Karpas-422 (cell line): ENCODE data around the gene CEP162. TPM values are rescaled to one million over a fixed set of nuclear protein-coding genes. Genes with fewer than 3 reads are reported as not detected.
"Not testable (repeated sequence)": the region's sequence is repeated elsewhere in the genome, so short reads cannot be mapped to it uniquely, and the experiment has no call there.

Experiments used
- DNase-seq: peaks from one replicate; pipeline ENCODE4 v3.0.0-alpha.2; 2015
- H2AFZ ChIP-seq: fragments of 200-600 bp; sonication (generic); 2 replicates; pipeline ENCODE4 v1.6.1; 2014; ENCODE audit warnings: antibody characterized with exemption, low read length, mixed read lengths
- H3K27ac ChIP-seq: fragments of 200-600 bp; sonication (generic); 2 replicates; pipeline ENCODE4 v1.5.1; 2014; ENCODE audit warnings: mild to moderate bottlenecking, low read length, moderate library complexity
- H3K27me3 ChIP-seq: fragments of 200-600 bp; sonication (generic); 2 replicates; pipeline ENCODE4 v1.6.1; 2014; ENCODE audit warnings: low read length, mixed read lengths
- H3K36me3 ChIP-seq: fragments of 200-600 bp; sonication (generic); 2 replicates; pipeline ENCODE4 v1.6.1; 2014; ENCODE audit warnings: low read length, mixed read lengths; ENCODE audit not compliant: insufficient read depth
- H3K4me1 ChIP-seq: fragments of 200-600 bp; sonication (generic); 2 replicates; pipeline ENCODE4 v1.6.1; 2014; ENCODE audit warnings: mild to moderate bottlenecking, low read length, mixed read lengths
- H3K4me2 ChIP-seq: fragments of 200-600 bp; sonication (generic); 2 replicates; pipeline ENCODE4 v1.6.1; 2014; ENCODE audit warnings: low read length, low read depth, mild to moderate bottlenecking; ENCODE audit not compliant: poor library complexity, severe bottlenecking
- H3K4me3 ChIP-seq: fragments of 200-600 bp; sonication (generic); 2 replicates; pipeline ENCODE4 v1.5.1; 2014; ENCODE audit warnings: mild to moderate bottlenecking, antibody characterized with exemption, low read length, mixed read lengths
- H3K79me2 ChIP-seq: fragments of 200-600 bp; sonication (generic); 2 replicates; pipeline ENCODE4 v1.6.1; 2014; ENCODE audit warnings: mild to moderate bottlenecking, low read length, mixed read lengths
- H3K9ac ChIP-seq: fragments of 200-600 bp; sonication (generic); 2 replicates; pipeline ENCODE4 v1.6.0; 2014; ENCODE audit warnings: low read length
- H3K9me2 ChIP-seq: fragments of 200-600 bp; sonication (generic), shearing (Covaris generic); replicated peaks from 2 replicates; pipeline ENCODE4 v1.6.0; 2014; ENCODE audit warnings: mild to moderate bottlenecking, low read length, moderate library complexity; ENCODE audit not compliant: insufficient read depth
- H3K9me3 ChIP-seq: fragments of 300-700, 200-600 bp; sonication (generic); 2 replicates; pipeline ENCODE4 v1.6.1; 2014; ENCODE audit warnings: low read length, mixed read lengths
- H4K20me1 ChIP-seq: fragments of 200-600 bp; sonication (generic); 2 replicates; pipeline ENCODE4 v1.6.1; 2014; ENCODE audit warnings: mild to moderate bottlenecking, antibody characterized with exemption, low read length, low read depth; ENCODE audit not compliant: insufficient read depth
- total RNA-seq: library from RNA; depleted of rRNA; stranded (reverse); fragments of >200 nt; shearing (Covaris generic); gene quantifications from 2 replicates; pipeline ENCODE4 v1.2.3, GENCODE V29; 2014; ENCODE audit warnings: low replicate concordance

CEP162 gene
- total RNA-seq, 1 experiment from 2014 or later, result 7.5 TPM

GRCh38 chr6:84251891-84252539 lies 24.6 kb upstream of the CEP162 start:
- Histone ChIP-seq H3K79me2 (no peaks in the 10 kb centered on the region), H3K36me3 (no peaks in the 10 kb centered on the region), H3K27me3 (no peaks in the 10 kb centered on the region), H3K4me1 (peaks cover 17% of the 10 kb centered on the region), H2AFZ (no peak overlapping the region), H3K9me3 (no peaks in the 10 kb centered on the region), H3K4me2 (no peak overlapping the region), H3K9ac (no peak overlapping the region), H3K9me2 (no peaks in the 10 kb centered on the region), H3K27ac (no peak overlapping the region), H4K20me1 (no peaks in the 10 kb centered on the region), H3K4me3 (no peak overlapping the region)
- no peak for DNase-seq

GRCh38 chr6:84249724-84250123 lies 22.3 kb upstream of the CEP162 start:
- H3K4me3 ChIP-seq, result no peak overlapping the region
- peak overlapping the region; percentile 30; the same call in 1 of the 2 replicates for H2AFZ ChIP-seq
- peaks cover 17% of the 10 kb centered on the region for H3K4me1 ChIP-seq
- H3K36me3 ChIP-seq, result no peaks in the 10 kb centered on the region
- no peaks in the 10 kb centered on the region for H3K79me2 ChIP-seq
- DNase-seq, result no peak
- H3K27ac ChIP-seq, result no peak overlapping the region
- no peaks in the 10 kb centered on the region for H4K20me1 ChIP-seq
- no peak overlapping the region for H3K9ac ChIP-seq
- H3K9me3 ChIP-seq, result no peaks in the 10 kb centered on the region
- H3K4me2 ChIP-seq, result no peak overlapping the region
- H3K27me3 ChIP-seq, result no peaks in the 10 kb centered on the region
- no peaks in the 10 kb centered on the region for H3K9me2 ChIP-seq

GRCh38 chr6:84244416-84245081 lies 17.1 kb upstream of the CEP162 start:
- not testable (repeated sequence) for H3K27ac ChIP-seq, H3K4me2 ChIP-seq, DNase-seq

GRCh38 chr6:84243240-84243639 lies 15.8 kb upstream of the CEP162 start:
- H3K9ac ChIP-seq, result no peak overlapping the region
- H3K4me1 ChIP-seq, result no peaks in the 10 kb centered on the region
- H3K79me2 ChIP-seq, result no peaks in the 10 kb centered on the region
- H3K9me3 ChIP-seq, result no peaks in the 10 kb centered on the region
- no peaks in the 10 kb centered on the region for H3K27me3 ChIP-seq
- H3K4me3 ChIP-seq, result no peak overlapping the region
- H3K36me3 ChIP-seq, result no peaks in the 10 kb centered on the region
- H4K20me1 ChIP-seq, result no peaks in the 10 kb centered on the region
- no peak overlapping the region for H2AFZ ChIP-seq
- H3K27ac ChIP-seq, result no peak overlapping the region
- DNase-seq, result no peak
- no peak overlapping the region for H3K4me2 ChIP-seq
- H3K9me2 ChIP-seq, result no peaks in the 10 kb centered on the region

More at GRCh38 chr6:84244416-84245081, 17.1 kb upstream of the CEP162 start:
- H3K36me3 ChIP-seq, H3K9me3 ChIP-seq, H4K20me1 ChIP-seq, H2AFZ ChIP-seq, H3K9me2 ChIP-seq, H3K4me3 ChIP-seq, H3K27me3 ChIP-seq, H3K79me2 ChIP-seq, H3K9ac ChIP-seq: not testable (repeated sequence)
- H3K4me1 ChIP-seq, result peaks cover 13% of the 10 kb centered on the region

- Histone ChIP-seq H3K9me2 (no peaks in the 10 kb centered on the region), H3K4me3 (no peak overlapping the region), H3K79me2 (no peaks in the 10 kb centered on the region), H3K36me3 (no peaks in the 10 kb centered on the region), H3K4me2 (no peak overlapping the region), H3K27me3 (no peaks in the 10 kb centered on the region), H3K4me1 (no peaks in the 10 kb centered on the region), H2AFZ (no peak overlapping the region), H4K20me1 (no peaks in the 10 kb centered on the region), H3K27ac (no peak overlapping the region), H3K9ac (no peak overlapping the region), H3K9me3 (no peaks in the 10 kb centered on the region)
- no peak for DNase-seq
Observed at GRCh38 chr6:84242265-84242664, 14.8 kb upstream of the CEP162 start.

- H3K4me2 ChIP-seq, result peak overlapping the region; percentile 93
- peak overlapping the region; percentile 91 for H3K4me3 ChIP-seq
- peak overlapping the region; percentile 83 for H3K9ac ChIP-seq
Observed at GRCh38 chr6:84228198-84228543, 728 bp upstream of the CEP162 start.

GRCh38 chr6:84227044-84227433 lies 404 bp downstream of the CEP162 start:
- Histone ChIP-seq H3K27ac (no peak overlapping the region), H3K79me2 (peaks cover 20% of the 10 kb centered on the region), H3K9ac (peak overlapping the region; percentile 83), H3K9me2 (no peaks in the 10 kb centered on the region), H3K4me2 (peak overlapping the region; percentile 93), H2AFZ (peak overlapping the region; percentile 98), H3K4me3 (peak overlapping the region; percentile 91), H4K20me1 (no peaks in the 10 kb centered on the region), H3K27me3 (0 out of 2 replicates have a peak, but pooled peaks cover 2% of the 10 kb centered on the region), H3K4me1 (peaks cover 17% of the 10 kb centered on the region), H3K9me3 (no peaks in the 10 kb centered on the region), H3K36me3 (no peaks in the 10 kb centered on the region)
- peak; percentile 47 for DNase-seq

More at GRCh38 chr6:84228198-84228543, 728 bp upstream of the CEP162 start:
- Histone ChIP-seq H3K79me2 (peaks cover 19% of the 10 kb centered on the region), H3K4me1 (peaks cover 17% of the 10 kb centered on the region), H3K9me3 (no peaks in the 10 kb centered on the region), H3K9me2 (no peaks in the 10 kb centered on the region), H3K27me3 (0 out of 2 replicates have a peak, but pooled peaks cover 2% of the 10 kb centered on the region), H2AFZ (peak overlapping the region; percentile 98), H3K27ac (no peak overlapping the region), H4K20me1 (no peaks in the 10 kb centered on the region), H3K36me3 (no peaks in the 10 kb centered on the region)
- no peak for DNase-seq

GRCh38 chr6:84224251-84224650 lies 3.2 kb downstream of the CEP162 start:
- H3K9me3 ChIP-seq, result no peaks in the 10 kb centered on the region
- H4K20me1 ChIP-seq, result no peaks in the 10 kb centered on the region
- no peaks in the 10 kb centered on the region for H3K9me2 ChIP-seq
- no peak overlapping the region for H2AFZ ChIP-seq
- peaks cover 17% of the 10 kb centered on the region for H3K4me1 ChIP-seq
- H3K36me3 ChIP-seq, result no peaks in the 10 kb centered on the region
- peaks cover 33% of the 10 kb centered on the region for H3K79me2 ChIP-seq
- DNase-seq, result no peak
- H3K9ac ChIP-seq, result no peak overlapping the region
- H3K4me3 ChIP-seq, result no peak overlapping the region
- no peaks in the 10 kb centered on the region for H3K27me3 ChIP-seq
- no peak overlapping the region for H3K27ac ChIP-seq
- H3K4me2 ChIP-seq, result no peak overlapping the region
